Breast epithelium (tissue), 3 donors: ENCODE data around the gene SPSB1.

Experiments
- CTCF ChIP-seq, 3 donors: fragments of 450-650 bp; IDR thresholded peaks; one replicate each; pipeline ENCODE4 v1.5.1; 2016 to 2017; ENCODE audit warnings: antibody characterized with exemption in 3 of 3, mild to moderate bottlenecking in 3 of 3, moderate library complexity in 3 of 3
- POLR2A ChIP-seq: fragments of 450-650 bp; IDR thresholded peaks from one replicate; pipeline ENCODE4 v1.6.1; 2016; ENCODE audit warnings: antibody characterized with exemption, mild to moderate bottlenecking, moderate library complexity
- POLR2AphosphoS5 ChIP-seq, 3 donors: sonication (generic); formaldehyde crosslinking; IDR thresholded peaks; one replicate each; pipeline ENCODE4 v1.6.1; 2017; ENCODE audit warnings: antibody characterized with exemption in 3 of 3

DNA sequence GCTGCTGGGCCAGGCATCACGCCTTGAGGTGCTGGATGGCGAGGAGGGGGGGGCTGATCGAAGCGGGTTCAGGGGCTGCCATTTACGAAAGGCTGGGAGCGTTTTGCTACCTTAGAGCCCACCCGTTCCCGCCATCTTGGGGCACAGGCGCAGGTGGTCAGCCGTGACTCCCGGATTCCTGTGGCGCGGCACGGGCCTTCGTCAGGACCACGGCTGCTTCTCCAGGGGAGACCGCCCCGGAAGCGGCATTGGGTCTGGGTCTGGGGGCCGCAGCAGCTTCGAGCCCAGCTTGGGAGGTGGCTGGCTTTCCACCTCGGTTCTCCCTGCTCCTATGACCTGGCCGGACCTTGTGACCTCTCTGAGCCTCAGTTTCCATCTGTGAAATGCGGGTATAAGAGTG is 23.8 kb downstream of the SPSB1 start:
- TF ChIP-seq CTCF (IDR thresholded peaks at IDR 0.05) (no peak), POLR2A (no peak), POLR2AphosphoS5 (IDR thresholded peaks at IDR 0.05) (no peak)
